Activated T-cell treated with anti-CD3 and anti-CD28 coated beads, Interleukin-2, amount 50 U/mL, for 4 hours (primary cell): ENCODE results near the gene NPHP4. TPM values are rescaled to one million over a fixed set of nuclear protein-coding genes. Genes with fewer than 3 reads are reported as not detected.

ENCODE experiments used
- ATAC-seq, 2 donors: fragments of 200-7000 bp; cut with Tn5 transposase; one replicate each; pipeline ENCODE4 v1.10.0; 2021
- DNase-seq: peaks from one replicate; pipeline ENCODE4 v3.0.0-alpha.2; 2020
- H3K27me3 Mint-ChIP-seq: one replicate; pipeline ENCODE4 v1.8.0; 2021; ENCODE audit warnings: low read depth, mixed read lengths
- H3K36me3 Mint-ChIP-seq: one replicate; pipeline ENCODE4 v1.8.0; 2022; ENCODE audit warnings: mixed read lengths; ENCODE audit not compliant: insufficient read depth
- H3K4me1 Mint-ChIP-seq: one replicate; pipeline ENCODE4 v1.8.0; 2021; ENCODE audit warnings: low read depth, mixed read lengths
- H3K4me3 Mint-ChIP-seq: one replicate; pipeline ENCODE4 v1.8.0; 2021; ENCODE audit warnings: mild to moderate bottlenecking, moderate library complexity, mixed read lengths
- H3K9me3 Mint-ChIP-seq: one replicate; pipeline ENCODE4 v1.8.0; 2021; ENCODE audit warnings: mixed read lengths
- total RNA-seq, 3 donors: library from RNA; stranded (reverse); gene quantifications; one replicate each; pipeline ENCODE4 v1.2.1, GENCODE V29; 2021

Gene NPHP4
- total RNA-seq, 3 donors from 2014 or later: 7.0 to 9.3 (median 7.1) TPM

DNA sequence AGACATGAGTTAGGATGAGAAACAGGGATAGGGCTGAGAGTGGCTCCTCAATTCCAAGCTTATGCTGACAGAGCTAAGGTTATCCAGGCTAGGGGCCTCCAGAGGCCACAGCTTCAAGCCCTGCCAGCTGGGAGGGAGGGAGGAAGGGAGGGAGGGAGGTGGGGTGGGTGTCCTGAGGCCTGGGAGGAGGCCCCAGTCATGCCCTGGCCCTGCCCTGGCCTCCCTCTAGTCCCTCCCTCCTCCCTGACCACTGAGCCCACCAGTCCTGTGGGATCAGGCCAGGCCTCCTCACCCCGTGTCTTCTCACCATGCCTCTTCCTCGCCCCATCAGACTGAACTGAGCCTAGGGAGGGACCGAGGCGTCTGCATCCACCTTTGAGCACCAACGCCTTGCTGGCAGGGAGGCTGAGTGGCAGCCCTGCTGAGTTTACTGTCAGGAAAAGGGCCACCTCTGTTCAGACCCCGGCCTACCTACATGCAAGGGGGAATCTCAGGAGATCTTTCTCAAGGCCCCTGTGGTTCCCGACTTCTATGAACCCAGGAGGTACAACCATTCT is 116.1 kb downstream of the NPHP4 start:
- H3K4me1 Mint-ChIP-seq: no peaks in the 10 kb centered on the region
- DNase-seq: no peak
- H3K27me3 Mint-ChIP-seq: no peaks in the 10 kb centered on the region
- H3K4me3 Mint-ChIP-seq: no peak overlapping the region
- ATAC-seq: no peak
- peaks cover 33% of the 10 kb centered on the region for H3K36me3 Mint-ChIP-seq
- no peaks in the 10 kb centered on the region for H3K9me3 Mint-ChIP-seq

GRCh38 chr1:5875345-5875910 is 116.8 kb downstream of the NPHP4 start:
- no peak overlapping the region for H3K4me3 Mint-ChIP-seq
- H3K4me1 Mint-ChIP-seq: no peaks in the 10 kb centered on the region
- DNase-seq: no peak
- H3K36me3 Mint-ChIP-seq: peaks cover 36% of the 10 kb centered on the region
- no peaks in the 10 kb centered on the region for H3K9me3 Mint-ChIP-seq
- ATAC-seq: no peak
- H3K27me3 Mint-ChIP-seq: no peaks in the 10 kb centered on the region

DNA sequence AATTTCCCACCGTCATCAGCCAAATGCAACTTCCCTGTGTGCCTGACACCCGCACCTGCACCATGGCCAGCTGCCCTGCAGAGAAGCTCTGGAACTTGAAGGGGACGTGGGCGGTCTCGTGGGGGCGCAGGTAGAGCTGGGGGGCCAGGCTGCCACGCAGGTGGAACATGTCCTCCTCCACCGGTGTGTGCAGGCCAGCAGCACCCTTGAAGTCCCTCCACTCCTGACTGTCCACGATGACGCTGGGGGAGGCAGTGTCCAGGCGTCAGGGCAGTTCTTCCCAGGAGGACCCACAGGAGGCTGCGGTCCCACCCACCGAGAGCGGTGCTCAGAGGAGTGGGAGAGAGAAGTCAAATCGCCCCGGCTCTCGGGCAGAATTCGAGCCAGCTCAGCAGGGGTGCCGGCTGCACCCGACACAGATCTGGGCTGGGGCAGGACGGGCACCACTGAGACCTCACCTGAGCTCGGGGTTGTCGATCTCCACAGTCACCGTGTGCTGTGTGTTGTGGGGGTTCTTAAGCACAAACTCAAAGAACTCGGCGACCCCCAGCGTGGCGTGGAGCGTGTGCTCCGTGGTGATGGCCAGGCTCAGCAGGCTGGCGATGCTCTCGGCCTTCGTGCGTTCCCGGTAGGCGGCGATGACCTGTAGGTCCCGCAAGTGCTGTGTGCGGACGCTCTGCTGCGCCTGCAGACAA is 117.7 kb downstream of the NPHP4 start:
- no peak overlapping the region for H3K4me3 Mint-ChIP-seq
- no peaks in the 10 kb centered on the region for H3K27me3 Mint-ChIP-seq
- no peaks in the 10 kb centered on the region for H3K9me3 Mint-ChIP-seq
- no peaks in the 10 kb centered on the region for H3K4me1 Mint-ChIP-seq
- ATAC-seq (no peak), DNase-seq (no peak)
- peaks cover 33% of the 10 kb centered on the region for H3K36me3 Mint-ChIP-seq

DNA sequence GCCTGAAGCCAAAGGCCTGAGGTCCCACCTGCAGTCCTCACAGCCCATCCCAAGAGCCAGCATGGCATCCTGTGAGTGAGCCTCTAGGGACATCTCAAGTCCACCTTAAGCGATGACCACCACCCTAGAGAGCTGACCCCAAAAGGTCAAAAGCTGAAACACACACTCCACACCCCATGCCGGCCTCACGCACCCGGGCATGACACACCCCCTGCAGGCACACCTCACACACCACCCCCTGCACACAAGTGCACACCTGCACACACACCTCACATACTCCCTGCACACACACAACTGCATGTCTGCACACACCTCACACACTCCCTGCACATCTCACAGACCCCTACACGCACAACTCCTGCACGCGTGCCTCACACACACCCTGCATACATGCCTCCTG is 118.7 kb downstream of the NPHP4 start:
- DNase-seq (no peak), ATAC-seq (no peak)
- H3K36me3 Mint-ChIP-seq: peaks cover 27% of the 10 kb centered on the region
- H3K4me3 Mint-ChIP-seq: no peak overlapping the region
- no peaks in the 10 kb centered on the region for H3K9me3 Mint-ChIP-seq
- H3K27me3 Mint-ChIP-seq: no peaks in the 10 kb centered on the region
- no peaks in the 10 kb centered on the region for H3K4me1 Mint-ChIP-seq

DNA sequence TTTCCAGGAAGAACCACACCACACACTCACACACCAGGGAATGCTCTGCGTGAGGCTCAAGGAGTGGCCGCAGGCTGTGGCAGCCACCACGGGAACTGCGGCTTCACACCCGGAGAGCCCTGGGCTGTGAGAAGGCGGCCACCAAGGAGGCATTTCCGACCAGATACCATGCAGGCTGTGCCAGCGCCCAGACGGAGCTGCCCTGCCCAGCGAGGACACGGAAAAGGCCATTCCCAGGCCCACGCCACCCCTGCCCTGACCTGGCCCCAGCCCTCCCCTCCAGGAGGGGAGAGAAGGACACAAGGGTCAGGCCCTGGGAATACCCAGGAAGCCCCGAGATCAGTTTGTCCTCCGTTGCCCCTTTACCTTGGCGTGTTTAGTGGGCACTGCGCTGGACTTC is 119.3 kb downstream of the NPHP4 start:
- ATAC-seq (no peak), DNase-seq (no peak)
- no peaks in the 10 kb centered on the region for H3K9me3 Mint-ChIP-seq
- H3K4me1 Mint-ChIP-seq: no peaks in the 10 kb centered on the region
- no peak overlapping the region for H3K4me3 Mint-ChIP-seq
- H3K36me3 Mint-ChIP-seq: peaks cover 27% of the 10 kb centered on the region
- no peaks in the 10 kb centered on the region for H3K27me3 Mint-ChIP-seq

- Mint-ChIP-seq H3K4me1 (no peaks in the 10 kb centered on the region), H3K27me3 (no peaks in the 10 kb centered on the region), H3K36me3 (peaks cover 23% of the 10 kb centered on the region), H3K4me3 (no peak overlapping the region), H3K9me3 (no peaks in the 10 kb centered on the region)
- ATAC-seq (no peak), DNase-seq (no peak)
Measured at GRCh38 chr1:5868931-5869500, 123.2 kb downstream of the NPHP4 start.

DNA sequence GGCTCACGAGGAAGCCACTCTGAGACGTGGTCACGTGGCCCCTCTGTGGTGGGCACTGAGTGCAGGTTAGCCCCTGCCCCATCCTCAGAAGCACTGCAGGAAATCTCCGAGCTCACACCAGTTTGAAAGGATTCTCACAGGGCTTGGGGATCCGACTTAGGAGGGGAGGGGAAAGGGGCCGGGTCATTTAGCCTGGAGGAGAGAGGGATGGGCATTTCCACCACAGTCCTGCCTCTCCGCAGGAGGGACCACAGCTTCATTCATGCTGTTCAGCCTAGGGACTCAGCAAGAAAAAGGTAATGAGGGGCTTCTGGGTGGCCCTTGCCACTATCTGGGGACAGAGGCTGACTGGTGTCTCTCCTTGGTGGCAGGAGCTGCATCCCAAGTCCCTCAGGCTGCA is 126.5 kb downstream of the NPHP4 start:
- Mint-ChIP-seq H3K27me3 (no peaks in the 10 kb centered on the region), H3K4me3 (no peak overlapping the region), H3K9me3 (no peaks in the 10 kb centered on the region), H3K4me1 (no peaks in the 10 kb centered on the region), H3K36me3 (peaks cover 12% of the 10 kb centered on the region)
- DNase-seq (no peak), ATAC-seq (no peak)

GRCh38 chr1:5865056-5865455 is 127.2 kb downstream of the NPHP4 start:
- no peak for DNase-seq
- Mint-ChIP-seq H3K9me3 (no peaks in the 10 kb centered on the region), H3K36me3 (peaks cover 7% of the 10 kb centered on the region), H3K4me3 (no peak overlapping the region), H3K4me1 (no peaks in the 10 kb centered on the region), H3K27me3 (no peaks in the 10 kb centered on the region)
- no peak for ATAC-seq

GRCh38 chr1:5864256-5864655 is 128.0 kb downstream of the NPHP4 start:
- no peaks in the 10 kb centered on the region for H3K9me3 Mint-ChIP-seq
- H3K36me3 Mint-ChIP-seq: peaks cover 7% of the 10 kb centered on the region
- H3K4me1 Mint-ChIP-seq: no peaks in the 10 kb centered on the region
- ATAC-seq (no peak), DNase-seq (no peak)
- no peaks in the 10 kb centered on the region for H3K27me3 Mint-ChIP-seq
- no peak overlapping the region for H3K4me3 Mint-ChIP-seq

DNA sequence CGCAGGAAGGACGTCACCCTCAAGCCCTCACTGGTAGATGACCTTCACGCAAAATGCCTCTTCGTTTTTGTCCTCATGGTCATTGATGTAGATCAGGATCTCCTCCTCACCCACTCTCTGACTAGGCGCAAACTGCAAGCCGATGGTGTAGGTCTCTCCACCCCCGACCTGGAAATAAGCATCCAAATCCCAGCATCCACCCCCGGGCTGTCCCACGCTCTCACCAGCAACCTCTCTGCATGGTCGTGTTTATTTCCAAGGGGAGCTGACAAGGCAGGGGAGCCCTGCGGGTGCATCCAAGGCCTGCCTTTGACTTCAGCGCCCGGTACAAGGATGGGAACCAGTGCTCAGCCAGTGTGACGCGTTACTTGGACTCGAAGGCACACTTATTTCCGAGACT is 129.0 kb downstream of the NPHP4 start:
- no peak overlapping the region for H3K4me3 Mint-ChIP-seq
- DNase-seq (no peak), ATAC-seq (no peak)
- H3K4me1 Mint-ChIP-seq: no peaks in the 10 kb centered on the region
- peaks cover 7% of the 10 kb centered on the region for H3K36me3 Mint-ChIP-seq
- no peaks in the 10 kb centered on the region for H3K9me3 Mint-ChIP-seq
- H3K27me3 Mint-ChIP-seq: no peaks in the 10 kb centered on the region

- H3K36me3 Mint-ChIP-seq: peaks cover 3% of the 10 kb centered on the region
- H3K27me3 Mint-ChIP-seq: no peaks in the 10 kb centered on the region
- ATAC-seq (no peak), DNase-seq (no peak)
- no peaks in the 10 kb centered on the region for H3K9me3 Mint-ChIP-seq
- no peaks in the 10 kb centered on the region for H3K4me1 Mint-ChIP-seq
- H3K4me3 Mint-ChIP-seq: no peak overlapping the region
Measured at GRCh38 chr1:5861871-5862825, 130.1 kb downstream of the NPHP4 start.

DNA sequence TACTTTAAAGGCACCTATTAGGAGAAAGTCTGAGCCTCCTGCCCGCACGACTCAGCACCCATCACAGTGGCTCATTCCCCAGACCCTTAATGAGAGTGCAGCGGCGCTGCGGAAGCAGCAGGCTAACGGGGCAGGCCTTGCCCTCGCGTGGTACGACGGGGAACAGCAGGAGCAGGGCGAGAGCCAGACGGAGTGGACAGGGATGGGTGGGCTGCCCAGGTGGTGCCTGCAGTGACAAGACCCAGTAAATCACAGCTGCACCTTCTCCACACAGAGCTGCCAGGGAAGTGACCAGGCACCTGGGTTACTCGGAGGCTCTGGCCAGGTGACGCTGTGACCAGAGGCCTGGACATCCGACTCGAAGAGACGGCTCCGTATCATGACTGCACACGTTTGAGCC is 131.9 kb downstream of the NPHP4 start:
- no peaks in the 10 kb centered on the region for H3K9me3 Mint-ChIP-seq
- DNase-seq (no peak), ATAC-seq (no peak)
- no peaks in the 10 kb centered on the region for H3K27me3 Mint-ChIP-seq
- H3K4me1 Mint-ChIP-seq: no peaks in the 10 kb centered on the region
- H3K36me3 Mint-ChIP-seq: peaks cover 3% of the 10 kb centered on the region
- H3K4me3 Mint-ChIP-seq: no peak overlapping the region

- H3K4me1 Mint-ChIP-seq: no peaks in the 10 kb centered on the region
- ATAC-seq (no peak), DNase-seq (no peak)
- H3K36me3 Mint-ChIP-seq: peaks cover 3% of the 10 kb centered on the region
- no peaks in the 10 kb centered on the region for H3K27me3 Mint-ChIP-seq
- H3K9me3 Mint-ChIP-seq: no peaks in the 10 kb centered on the region
- no peak overlapping the region for H3K4me3 Mint-ChIP-seq
Measured at GRCh38 chr1:5859766-5860165, 132.5 kb downstream of the NPHP4 start.

- no peaks in the 10 kb centered on the region for H3K27me3 Mint-ChIP-seq
- H3K4me3 Mint-ChIP-seq: no peak overlapping the region
- no peaks in the 10 kb centered on the region for H3K9me3 Mint-ChIP-seq
- peaks cover 3% of the 10 kb centered on the region for H3K36me3 Mint-ChIP-seq
- DNase-seq (no peak), ATAC-seq (no peak)
- no peaks in the 10 kb centered on the region for H3K4me1 Mint-ChIP-seq
Measured at GRCh38 chr1:5858844-5859407, 133.3 kb downstream of the NPHP4 start.
